Peyer's patch (tissue), 4 donors: ENCODE data around the gene BPTF.

ENCODE experiments used
- CTCF ChIP-seq, 6 experiments: fragments of 450-650 bp in 4 of 6; fragments of 200-600 bp in 2 of 6; sonication (generic) in 1 of 6; IDR thresholded peaks; one replicate each; pipeline ENCODE4 v1.5.1; 2017 to 2019; ENCODE audit warnings: antibody characterized with exemption in 6 of 6, mild to moderate bottlenecking in 3 of 6, moderate library complexity in 1 of 6
- POLR2A ChIP-seq, 2 donors: fragments of 450-650 bp; IDR thresholded peaks; one replicate each; pipeline ENCODE4 v1.5.1; 2017; ENCODE audit warnings: antibody characterized with exemption in 2 of 2, mild to moderate bottlenecking in 2 of 2, moderate library complexity in 2 of 2

GRCh38 chr17:67830440-67830839 is 5.1 kb downstream of the BPTF start:
- TF ChIP-seq CTCF (IDR thresholded peaks at IDR 0.05): no peak
- no peak for TF ChIP-seq POLR2A (IDR thresholded peaks at IDR 0.05)
